DOHH2 (cell line): ENCODE results near the gene RCE1.

Experiments used
- H3F3A ChIP-seq: fragments of 200-600 bp; sonication (generic), shearing (Covaris generic); 2 replicates; pipeline ENCODE4 v1.6.0; 2016; ENCODE audit warnings: antibody characterized with exemption, mild to moderate bottlenecking; ENCODE audit not compliant: control insufficient read depth, insufficient read depth
- H3K27ac ChIP-seq: fragments of 200-600 bp; sonication (generic); 2 replicates; pipeline ENCODE4 v1.5.1; 2014; ENCODE audit warnings: low read depth, mild to moderate bottlenecking, low read length, moderate library complexity
- H3K27me3 ChIP-seq: fragments of 200-600 bp; sonication (generic); 2 replicates; pipeline ENCODE4 v1.6.1; 2014; ENCODE audit warnings: mild to moderate bottlenecking, low read length, mixed read lengths; ENCODE audit not compliant: control insufficient read depth
- H3K36me3 ChIP-seq: fragments of 200-600 bp; sonication (generic); 2 replicates; pipeline ENCODE4 v1.6.1; 2014; ENCODE audit warnings: mild to moderate bottlenecking, low read length, moderate library complexity, mixed read lengths; ENCODE audit not compliant: control insufficient read depth
- H3K4me1 ChIP-seq: fragments of 200-600 bp; sonication (generic); 2 replicates; pipeline ENCODE4 v1.6.1; 2014; ENCODE audit warnings: mild to moderate bottlenecking, low read length, mixed read lengths; ENCODE audit not compliant: control insufficient read depth
- H3K4me2 ChIP-seq: fragments of 200-600 bp; sonication (generic); 2 replicates; pipeline ENCODE4 v1.6.0; 2014; ENCODE audit warnings: mild to moderate bottlenecking, low read length, moderate library complexity
- H3K4me3 ChIP-seq: fragments of 200-600 bp; sonication (generic); 2 replicates; pipeline ENCODE4 v1.5.1; 2014; ENCODE audit warnings: mild to moderate bottlenecking, low read length, mixed read lengths
- H3K79me2 ChIP-seq: fragments of 200-600 bp; sonication (generic); 2 replicates; pipeline ENCODE4 v1.6.1; 2014; ENCODE audit warnings: mild to moderate bottlenecking, low read length, mixed read lengths; ENCODE audit not compliant: control insufficient read depth
- H3K9me2 ChIP-seq: fragments of 200-600 bp; sonication (generic); replicated peaks from 2 replicates; pipeline ENCODE4 v1.6.1; 2014; ENCODE audit warnings: mild to moderate bottlenecking, low read length, mixed read lengths; ENCODE audit not compliant: control insufficient read depth
- H3K9me3 ChIP-seq: fragments of 200-600 bp; sonication (generic); 2 replicates; pipeline ENCODE4 v1.6.1; 2014; ENCODE audit warnings: antibody characterized with exemption, low read length, mixed read lengths; ENCODE audit not compliant: control insufficient read depth, insufficient read depth
- H4K20me1 ChIP-seq: fragments of 200-600 bp; sonication (generic); 2 replicates; pipeline ENCODE4 v1.6.0; 2014; ENCODE audit warnings: low read depth, mild to moderate bottlenecking, antibody characterized with exemption, low read length, moderate library complexity; ENCODE audit not compliant: control insufficient read depth, insufficient read depth
- EZH2phosphoT487 ChIP-seq: fragments of 200-600 bp; sonication (generic); IDR thresholded peaks from 2 replicates; pipeline ENCODE4 v1.6.1; 2017; ENCODE audit warnings: borderline replicate concordance, mild to moderate bottlenecking, antibody characterized with exemption, low read length, moderate library complexity, mixed read lengths
- TF ChIP-seq, protein P1 (sequence below): fragments of 200-600 bp; sonication (generic); IDR thresholded peaks from one replicate; pipeline ENCODE4 v1.5.1; 2014; ENCODE audit warnings: antibody characterized with exemption, mild to moderate bottlenecking, low read depth, low read length; ENCODE audit not compliant: poor library complexity, severe bottlenecking

The RCE1 gene

DNA sequence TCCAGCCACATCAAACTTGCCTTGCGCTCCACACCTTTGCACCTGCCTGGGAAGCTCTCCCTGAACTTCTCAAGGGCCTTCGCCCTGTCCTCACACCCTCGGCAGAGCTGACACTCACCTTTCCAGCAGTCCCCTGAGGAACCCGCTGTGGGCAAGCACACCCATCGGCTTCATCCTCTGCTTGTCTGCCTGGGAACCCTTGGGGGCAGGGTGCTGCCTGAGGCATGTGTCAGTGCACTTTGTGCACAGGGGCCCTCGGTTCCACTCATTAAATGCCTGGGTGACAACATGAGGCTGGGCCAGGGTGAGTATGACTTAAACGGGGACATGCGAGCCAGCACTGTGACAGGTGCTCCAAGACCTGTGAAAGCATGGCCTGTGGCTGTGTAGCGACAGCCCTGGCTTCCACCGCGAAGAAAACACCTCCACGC is 11.0 kb downstream of the RCE1 start:
- peaks cover 21% of the 10 kb centered on the region for H3K79me2 ChIP-seq
- no peak overlapping the region for H3K27ac ChIP-seq
- peaks cover 11% of the 10 kb centered on the region for H3K36me3 ChIP-seq
- no peak overlapping the region for H3K4me2 ChIP-seq
- H3F3A ChIP-seq: no peaks in the 10 kb centered on the region
- no peaks in the 10 kb centered on the region for H4K20me1 ChIP-seq
- H3K9me2 ChIP-seq: no peaks in the 10 kb centered on the region
- no peaks in the 10 kb centered on the region for H3K27me3 ChIP-seq
- no peaks in the 10 kb centered on the region for H3K9me3 ChIP-seq
- TF ChIP-seq EZH2phosphoT487: no peak
- TF ChIP-seq, protein P1, sequence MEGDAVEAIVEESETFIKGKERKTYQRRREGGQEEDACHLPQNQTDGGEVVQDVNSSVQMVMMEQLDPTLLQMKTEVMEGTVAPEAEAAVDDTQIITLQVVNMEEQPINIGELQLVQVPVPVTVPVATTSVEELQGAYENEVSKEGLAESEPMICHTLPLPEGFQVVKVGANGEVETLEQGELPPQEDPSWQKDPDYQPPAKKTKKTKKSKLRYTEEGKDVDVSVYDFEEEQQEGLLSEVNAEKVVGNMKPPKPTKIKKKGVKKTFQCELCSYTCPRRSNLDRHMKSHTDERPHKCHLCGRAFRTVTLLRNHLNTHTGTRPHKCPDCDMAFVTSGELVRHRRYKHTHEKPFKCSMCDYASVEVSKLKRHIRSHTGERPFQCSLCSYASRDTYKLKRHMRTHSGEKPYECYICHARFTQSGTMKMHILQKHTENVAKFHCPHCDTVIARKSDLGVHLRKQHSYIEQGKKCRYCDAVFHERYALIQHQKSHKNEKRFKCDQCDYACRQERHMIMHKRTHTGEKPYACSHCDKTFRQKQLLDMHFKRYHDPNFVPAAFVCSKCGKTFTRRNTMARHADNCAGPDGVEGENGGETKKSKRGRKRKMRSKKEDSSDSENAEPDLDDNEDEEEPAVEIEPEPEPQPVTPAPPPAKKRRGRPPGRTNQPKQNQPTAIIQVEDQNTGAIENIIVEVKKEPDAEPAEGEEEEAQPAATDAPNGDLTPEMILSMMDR: no peak
- peaks cover 26% of the 10 kb centered on the region for H3K4me1 ChIP-seq
- H3K4me3 ChIP-seq: no peak overlapping the region

DNA sequence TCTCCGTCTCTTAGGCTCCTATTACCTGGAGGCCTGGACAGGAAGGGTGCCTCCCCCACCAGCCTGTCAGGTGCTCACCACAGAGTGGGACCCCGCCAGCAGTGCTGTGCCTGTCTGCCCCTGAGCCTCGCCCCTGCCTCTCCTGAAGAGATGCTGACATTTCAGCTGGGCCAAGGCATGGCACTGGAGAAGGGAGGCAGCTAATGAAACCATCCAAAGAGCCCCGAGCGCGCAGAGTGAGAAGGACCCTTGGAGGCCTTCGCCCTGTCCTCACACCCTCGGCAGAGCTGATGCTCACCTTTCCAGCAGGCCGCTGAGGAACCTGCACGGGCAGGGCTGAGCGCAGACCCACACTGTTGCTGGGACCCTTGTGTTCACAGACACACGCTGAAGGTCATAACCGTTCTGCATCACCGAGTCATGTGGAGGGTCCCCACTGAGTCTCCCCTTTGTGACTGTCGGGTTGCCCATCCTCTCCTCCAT is 11.5 kb downstream of the RCE1 start:
- Histone ChIP-seq H3K4me3 (no peak overlapping the region), H3K27me3 (no peaks in the 10 kb centered on the region), H3K4me1 (peaks cover 26% of the 10 kb centered on the region), H4K20me1 (no peaks in the 10 kb centered on the region), H3K27ac (no peak overlapping the region), H3K9me3 (no peaks in the 10 kb centered on the region), H3K36me3 (peaks cover 15% of the 10 kb centered on the region), H3F3A (no peaks in the 10 kb centered on the region), H3K9me2 (no peaks in the 10 kb centered on the region), H3K4me2 (no peak overlapping the region), H3K79me2 (peaks cover 23% of the 10 kb centered on the region)
- TF ChIP-seq EZH2phosphoT487: no peak
- TF ChIP-seq, protein P1: no peak

DNA sequence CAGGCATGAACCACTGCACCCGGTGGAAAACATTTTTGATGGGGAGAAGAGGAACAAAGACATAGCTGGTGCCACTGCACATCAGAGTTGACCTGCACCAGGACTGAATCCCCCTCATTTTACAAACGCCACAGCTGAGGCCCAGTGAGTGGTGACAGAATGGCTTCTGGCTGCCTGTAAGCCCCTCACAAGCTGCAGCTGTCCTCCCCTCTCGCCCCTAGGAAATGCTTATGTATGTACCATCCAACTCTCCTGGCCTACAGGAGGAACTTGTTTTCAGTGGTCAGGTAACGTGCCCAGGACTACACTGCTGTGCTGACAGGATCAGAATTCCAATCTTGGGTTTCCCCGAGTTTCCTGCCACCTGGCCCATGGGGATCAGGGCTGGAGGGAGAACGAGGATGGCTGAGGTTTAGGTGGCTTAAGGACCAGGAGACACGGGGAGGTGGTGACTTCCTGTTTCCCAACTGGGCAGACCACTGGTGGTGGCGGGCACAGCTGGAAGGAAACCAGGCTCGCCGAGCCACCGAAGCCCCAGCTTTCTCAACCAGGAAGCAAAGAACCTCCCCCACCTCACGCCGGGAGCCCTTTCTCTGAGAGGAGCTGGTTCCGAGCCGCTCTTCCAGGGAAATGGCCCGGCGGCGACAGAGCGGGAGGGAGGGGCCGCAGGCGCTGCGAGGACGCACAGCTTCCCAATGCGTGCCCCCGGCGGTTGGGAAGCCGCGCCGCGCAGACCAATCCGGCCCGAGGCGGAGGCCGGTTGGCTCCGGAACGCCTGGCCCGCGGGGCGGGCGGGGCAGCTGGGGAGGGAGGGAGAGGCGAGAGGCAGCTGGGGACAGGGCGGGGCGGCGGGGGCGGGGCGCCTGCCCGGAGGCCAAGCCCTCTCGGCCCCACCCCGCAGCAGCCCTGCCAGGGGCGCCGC is 12.6 kb downstream of the RCE1 start:
- peaks cover 26% of the 10 kb centered on the region for H3K4me1 ChIP-seq

More for the DNA sequence above, 12.6 kb downstream of the RCE1 start:
- Histone ChIP-seq H3K4me2 (peak overlapping the region; percentile 74), H3K9me2 (no peaks in the 10 kb centered on the region), H3K27me3 (no peaks in the 10 kb centered on the region), H3K36me3 (peaks cover 15% of the 10 kb centered on the region), H3K9me3 (no peaks in the 10 kb centered on the region), H3K79me2 (peaks cover 23% of the 10 kb centered on the region), H3F3A (no peaks in the 10 kb centered on the region), H3K4me3 (peak overlapping the region; percentile 98), H4K20me1 (no peaks in the 10 kb centered on the region), H3K27ac (peak overlapping the region; percentile 56)
- TF ChIP-seq, protein P1: no peak
- TF ChIP-seq EZH2phosphoT487: no peak
